Suprapubic skin (tissue), 4 donors: ENCODE results near the gene CALR3.

ENCODE experiments used
- CTCF ChIP-seq, 2 donors: fragments of 200-600 bp in 1 of 2; fragments of 450-650 bp in 1 of 2; sonication (generic) in 1 of 2; IDR thresholded peaks; one replicate each; pipeline ENCODE4 v1.5.1; 2016 to 2019; ENCODE audit warnings: antibody characterized with exemption in 2 of 2, mild to moderate bottlenecking in 1 of 2, moderate library complexity in 1 of 2
- EP300 ChIP-seq: sonication (generic); formaldehyde crosslinking; IDR thresholded peaks from one replicate; pipeline ENCODE4 v1.6.1; 2017; ENCODE audit warnings: antibody characterized with exemption
- POLR2A ChIP-seq, 2 donors: fragments of 450-650 bp; IDR thresholded peaks; one replicate each; pipeline ENCODE4 v1.6.1; 2017; ENCODE audit warnings: antibody characterized with exemption in 2 of 2, mild to moderate bottlenecking in 2 of 2, moderate library complexity in 2 of 2
- POLR2AphosphoS5 ChIP-seq, 3 donors: sonication (generic); formaldehyde crosslinking; IDR thresholded peaks; one replicate each; pipeline ENCODE4 v1.6.1; 2017; ENCODE audit warnings: antibody characterized with exemption in 3 of 3

GRCh38 chr19:16514383-16515019, 18.5 kb upstream of the CALR3 start:
- TF ChIP-seq CTCF (IDR thresholded peaks at IDR 0.05) (no peak), POLR2A (IDR thresholded peaks at IDR 0.05) (no peak), EP300 (no peak), POLR2AphosphoS5 (IDR thresholded peaks at IDR 0.05) (no peak)
